Lower leg skin (tissue), 3 donors: ENCODE data around the gene KCNK3.

Experiments used
- CTCF ChIP-seq, 3 donors: fragments of 450-650 bp; IDR thresholded peaks; one replicate each; pipeline ENCODE4 v1.5.1; 2016; ENCODE audit warnings: antibody characterized with exemption in 3 of 3, mild to moderate bottlenecking in 3 of 3, moderate library complexity in 2 of 3
- POLR2A ChIP-seq, 2 donors: fragments of 450-650 bp; IDR thresholded peaks; one replicate each; pipeline ENCODE4 v1.6.1; 2016 to 2017; ENCODE audit warnings: antibody characterized with exemption in 2 of 2, mild to moderate bottlenecking in 1 of 2, moderate library complexity in 1 of 2

DNA sequence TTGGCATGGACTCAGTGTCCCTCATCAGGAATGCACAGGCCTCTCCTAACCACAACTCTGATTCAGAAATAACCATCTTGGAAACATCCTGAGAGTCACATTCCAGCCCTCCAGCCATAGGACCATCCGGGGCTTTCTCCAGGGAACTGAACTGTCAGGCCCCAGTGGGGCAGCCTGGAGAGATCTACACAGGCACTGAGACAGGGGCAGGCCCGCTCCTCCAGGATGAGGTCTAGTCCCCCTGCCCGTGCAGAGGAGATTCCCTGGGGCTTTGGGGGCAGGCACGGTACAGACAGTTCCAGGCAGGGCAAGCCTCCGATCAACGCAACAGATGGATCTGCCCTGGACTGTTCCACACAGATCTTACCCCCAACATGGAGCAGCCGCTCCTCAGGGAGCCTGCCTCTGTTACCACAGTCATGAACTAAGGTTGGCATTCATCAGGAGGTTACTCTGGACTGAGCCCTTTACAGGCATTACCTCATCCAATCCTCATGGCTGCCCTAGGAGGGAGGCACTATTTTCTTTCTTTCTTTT, 12.0 kb downstream of the KCNK3 start:
- no peak for TF ChIP-seq CTCF (IDR thresholded peaks at IDR 0.05)
- TF ChIP-seq POLR2A (IDR thresholded peaks at IDR 0.05): no peak
